ENCODE results near the gene ETV7.

DNA sequence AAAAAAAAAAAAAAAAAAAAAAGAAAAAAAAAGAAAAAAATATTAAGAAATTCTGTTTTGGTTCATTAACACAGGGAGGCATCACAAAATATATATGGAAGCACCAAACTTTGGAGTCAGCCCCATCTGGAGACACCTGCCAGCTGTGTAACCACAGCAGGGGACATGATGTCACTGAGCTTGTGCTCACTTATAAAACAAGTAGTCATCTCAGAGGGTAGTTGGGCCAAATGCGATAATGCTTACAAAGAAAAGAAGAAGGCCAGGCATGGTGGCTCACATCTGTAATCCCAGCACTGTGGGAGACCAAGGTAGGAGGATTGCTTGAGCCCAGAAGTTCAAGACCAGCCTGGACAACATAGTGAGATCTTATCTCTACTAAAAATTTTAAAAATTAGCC, 49.7 kb downstream of the ETV7 start:
- TF ChIP-seq, protein P1, sequence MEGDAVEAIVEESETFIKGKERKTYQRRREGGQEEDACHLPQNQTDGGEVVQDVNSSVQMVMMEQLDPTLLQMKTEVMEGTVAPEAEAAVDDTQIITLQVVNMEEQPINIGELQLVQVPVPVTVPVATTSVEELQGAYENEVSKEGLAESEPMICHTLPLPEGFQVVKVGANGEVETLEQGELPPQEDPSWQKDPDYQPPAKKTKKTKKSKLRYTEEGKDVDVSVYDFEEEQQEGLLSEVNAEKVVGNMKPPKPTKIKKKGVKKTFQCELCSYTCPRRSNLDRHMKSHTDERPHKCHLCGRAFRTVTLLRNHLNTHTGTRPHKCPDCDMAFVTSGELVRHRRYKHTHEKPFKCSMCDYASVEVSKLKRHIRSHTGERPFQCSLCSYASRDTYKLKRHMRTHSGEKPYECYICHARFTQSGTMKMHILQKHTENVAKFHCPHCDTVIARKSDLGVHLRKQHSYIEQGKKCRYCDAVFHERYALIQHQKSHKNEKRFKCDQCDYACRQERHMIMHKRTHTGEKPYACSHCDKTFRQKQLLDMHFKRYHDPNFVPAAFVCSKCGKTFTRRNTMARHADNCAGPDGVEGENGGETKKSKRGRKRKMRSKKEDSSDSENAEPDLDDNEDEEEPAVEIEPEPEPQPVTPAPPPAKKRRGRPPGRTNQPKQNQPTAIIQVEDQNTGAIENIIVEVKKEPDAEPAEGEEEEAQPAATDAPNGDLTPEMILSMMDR (conservative IDR thresholded peaks at IDR 0.05) = no peak
- no peak for TF ChIP-seq ZFX (IDR thresholded peaks at IDR 0.05)

Measured in C4-2B (cell line).